Keratinocyte (primary cell): Measurements from ENCODE around the gene YAP1. TPM values are rescaled to one million over a fixed set of nuclear protein-coding genes. Genes with fewer than 3 reads are reported as not detected.

Experiments used
- DNase-seq: peaks from one replicate; pipeline ENCODE4 v3.0.0-alpha.2; 2011; ENCODE audit warnings: low read depth, missing footprints, low spot score
- FAIRE-seq: peaks from 2 replicates; lab custom pipeline; 2011; peaks lifted over from hg19 to GRCh38; lab: Jason Lieb, UNC
- H2AFZ ChIP-seq: 2 replicates; pipeline ENCODE4 v1.6.0; 2012; ENCODE audit warnings: low read length, control low read depth, inconsistent platforms; ENCODE audit not compliant: control insufficient read depth
- H3K27ac ChIP-seq: 2 replicates; pipeline ENCODE4 v1.5.1; 2011; ENCODE audit warnings: low read length; ENCODE audit not compliant: control insufficient read depth, insufficient read depth
- H3K27me3 ChIP-seq: 3 replicates; pipeline ENCODE4 v1.6.0; 2011; ENCODE audit warnings: low read length; ENCODE audit not compliant: control insufficient read depth, insufficient read depth; ENCODE audit errors: extremely low read depth
- H3K36me3 ChIP-seq, 2 experiments: 2 replicates in 1 of 2; 3 replicates in 1 of 2; pipeline ENCODE4 v1.5.1; 2011; ENCODE audit warnings: low read length in 2 of 2, mild to moderate bottlenecking in 1 of 2; ENCODE audit not compliant: control insufficient read depth in 2 of 2, insufficient read depth in 2 of 2; ENCODE audit errors: extremely low read depth in 1 of 2
- H3K4me1 ChIP-seq: 3 replicates; pipeline ENCODE4 v1.5.1; 2011; ENCODE audit warnings: low read length; ENCODE audit not compliant: control insufficient read depth, insufficient read depth; ENCODE audit errors: extremely low read depth
- H3K4me2 ChIP-seq: 3 replicates; pipeline ENCODE4 v1.6.0; 2011; ENCODE audit warnings: low read depth, low read length; ENCODE audit not compliant: control insufficient read depth, insufficient read depth; ENCODE audit errors: extremely low read depth
- H3K4me3 ChIP-seq, 3 experiments: fragments of 200-600 bp in 1 of 3; sonication (generic) in 1 of 3; 2 replicates in 2 of 3; 3 replicates in 1 of 3; pipeline ENCODE4 v1.5.1; 2011 to 2016; ENCODE audit warnings: low read length in 3 of 3, mild to moderate bottlenecking in 3 of 3, control low read depth in 2 of 3, inconsistent platforms in 1 of 3, low read depth in 1 of 3, mixed read lengths in 1 of 3, mixed run types in 1 of 3, moderate library complexity in 1 of 3; ENCODE audit not compliant: control insufficient read depth in 2 of 3, insufficient read depth in 2 of 3; ENCODE audit errors: extremely low read depth in 1 of 3
- H3K79me2 ChIP-seq: 2 replicates; pipeline ENCODE4 v1.6.0; 2012; ENCODE audit warnings: low read length; ENCODE audit not compliant: control insufficient read depth, insufficient read depth
- H3K9ac ChIP-seq: 3 replicates; pipeline ENCODE4 v1.6.0; 2011; ENCODE audit warnings: low read length; ENCODE audit not compliant: control insufficient read depth, insufficient read depth; ENCODE audit errors: extremely low read depth
- H3K9me1 ChIP-seq: 3 replicates; pipeline ENCODE4 v1.6.0; 2011; ENCODE audit warnings: low read length; ENCODE audit not compliant: control insufficient read depth, insufficient read depth; ENCODE audit errors: extremely low read depth
- H3K9me3 ChIP-seq: 2 replicates; pipeline ENCODE4 v1.5.1; 2012; ENCODE audit warnings: low read depth, low read length; ENCODE audit not compliant: control insufficient read depth
- H4K20me1 ChIP-seq: 3 replicates; pipeline ENCODE4 v1.6.0; 2011; ENCODE audit warnings: low read length; ENCODE audit not compliant: control insufficient read depth, insufficient read depth; ENCODE audit errors: extremely low read depth
- EZH2 ChIP-seq: IDR thresholded peaks from one replicate; pipeline ENCODE4 v1.6.1; 2012; ENCODE audit warnings: inconsistent platforms, mild to moderate bottlenecking, low read length, moderate library complexity
- dilution Hi-C: fragments of 300-500 bp; cut with MboI; formaldehyde crosslinking; loops from one replicate; pipeline ENCODE4 v1.7.0; 2020; ENCODE audit warnings: low sequenced_read_pairs; ENCODE audit not compliant: extremely low pct_ligation_motif_present
- polyA plus RNA-seq, 5 experiments: library from polyadenylated mRNA; depleted of rRNA in 3 of 5; stranded (reverse) in 3 of 5; stranded (forward) in 1 of 5; unstranded in 1 of 5; fragments of >200 nt; gene quantifications; 1 replicate in 1 of 5; 2 replicates in 3 of 5; 3 replicates in 1 of 5; pipeline versions ENCODE4 v1.2.1 to v1.2.3, GENCODE V29; 2011 to 2012; ENCODE audit warnings: missing spikeins in 2 of 5, low read depth in 1 of 5, low replicate concordance in 1 of 5
- TF ChIP-seq, protein P1 (sequence below), 3 experiments: IDR thresholded peaks in 1 of 3; conservative IDR thresholded peaks in 1 of 3; optimal IDR thresholded peaks in 1 of 3; 2 replicates in 2 of 3; 3 replicates in 1 of 3; pipeline versions ENCODE3 to v1.5.1; 2011; ENCODE audit warnings: low read length in 3 of 3, mild to moderate bottlenecking in 3 of 3, moderate library complexity in 2 of 3, control low read depth in 1 of 3, inconsistent platforms in 1 of 3; ENCODE audit not compliant: insufficient read depth in 2 of 3; ENCODE audit errors: extremely low read depth in 1 of 3

YAP1 gene
- polyA plus RNA-seq, 1 donor (not counting 4 experiments of a cell fraction or from before 2014, with no cell fraction given): 105 TPM

DNA sequence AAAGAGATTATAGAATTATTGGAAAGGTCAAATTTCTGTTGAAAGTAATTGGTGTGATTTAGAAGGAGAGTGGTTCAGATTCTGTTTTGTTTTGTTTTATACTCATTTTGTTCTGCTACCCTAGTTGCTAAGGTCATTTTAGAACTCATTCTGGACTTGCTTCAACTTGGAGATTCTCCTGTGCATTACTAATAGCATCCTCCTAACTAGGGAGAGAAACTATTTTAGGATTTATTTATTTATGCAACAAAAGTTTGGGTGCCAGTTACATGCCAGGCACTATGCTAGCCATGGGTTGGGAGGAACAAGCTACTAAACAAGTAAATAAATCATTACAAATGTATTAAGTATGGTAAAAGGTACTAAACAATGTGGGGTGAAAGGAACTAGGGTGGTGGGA, 84.0 kb downstream of the YAP1 start:
- DNase-seq (no peak), FAIRE-seq (no peak)
- Histone ChIP-seq H3K36me3 (peaks cover 5 to 10% of the 10 kb centered on the region in 2 experiments), H3K4me2 (no peak overlapping the region), H3K9ac (no peak overlapping the region), H3K4me3 (no peak overlapping the region), H3K9me1 (no peaks in the 10 kb centered on the region), H3K27ac (no peak overlapping the region), H3K4me1 (peaks cover 7% of the 10 kb centered on the region), H2AFZ (no peak overlapping the region), H4K20me1 (no peaks in the 10 kb centered on the region), H3K9me3 (no peaks in the 10 kb centered on the region), H3K27me3 (no peaks in the 10 kb centered on the region), H3K79me2 (peaks cover 39% of the 10 kb centered on the region)
- dilution Hi-C loops: no loop called here
- no peak for TF ChIP-seq EZH2
- TF ChIP-seq, protein P1, sequence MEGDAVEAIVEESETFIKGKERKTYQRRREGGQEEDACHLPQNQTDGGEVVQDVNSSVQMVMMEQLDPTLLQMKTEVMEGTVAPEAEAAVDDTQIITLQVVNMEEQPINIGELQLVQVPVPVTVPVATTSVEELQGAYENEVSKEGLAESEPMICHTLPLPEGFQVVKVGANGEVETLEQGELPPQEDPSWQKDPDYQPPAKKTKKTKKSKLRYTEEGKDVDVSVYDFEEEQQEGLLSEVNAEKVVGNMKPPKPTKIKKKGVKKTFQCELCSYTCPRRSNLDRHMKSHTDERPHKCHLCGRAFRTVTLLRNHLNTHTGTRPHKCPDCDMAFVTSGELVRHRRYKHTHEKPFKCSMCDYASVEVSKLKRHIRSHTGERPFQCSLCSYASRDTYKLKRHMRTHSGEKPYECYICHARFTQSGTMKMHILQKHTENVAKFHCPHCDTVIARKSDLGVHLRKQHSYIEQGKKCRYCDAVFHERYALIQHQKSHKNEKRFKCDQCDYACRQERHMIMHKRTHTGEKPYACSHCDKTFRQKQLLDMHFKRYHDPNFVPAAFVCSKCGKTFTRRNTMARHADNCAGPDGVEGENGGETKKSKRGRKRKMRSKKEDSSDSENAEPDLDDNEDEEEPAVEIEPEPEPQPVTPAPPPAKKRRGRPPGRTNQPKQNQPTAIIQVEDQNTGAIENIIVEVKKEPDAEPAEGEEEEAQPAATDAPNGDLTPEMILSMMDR (optimal IDR thresholded peaks at IDR 0.05 in 1 of 3, IDR thresholded peaks at IDR 0.05 in 1 of 3, conservative IDR thresholded peaks at IDR 0.05 in 1 of 3; ENCODE audit: extremely low read depth in 1 of 3, insufficient read depth in 2 of 3, low read length in 3 of 3): no peak

DNA sequence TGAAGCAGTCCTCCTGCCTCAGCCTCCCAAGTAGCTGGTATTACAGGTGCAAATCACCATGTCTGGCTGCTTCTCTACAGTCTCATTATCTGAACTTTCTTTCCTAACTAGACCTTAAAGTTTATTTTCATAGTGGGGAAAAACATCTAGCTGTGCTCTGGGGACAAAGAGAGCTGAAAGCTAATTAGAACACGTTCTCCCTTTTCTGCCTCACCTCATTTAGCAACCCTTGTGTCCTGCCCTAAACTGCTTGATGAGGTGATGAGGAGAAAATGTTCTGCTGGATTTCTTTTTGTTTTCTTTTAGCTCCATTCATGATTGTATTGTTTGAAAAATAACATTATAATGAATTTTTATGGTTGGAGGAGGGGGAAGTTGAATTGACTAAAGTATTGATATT, 84.7 kb downstream of the YAP1 start:
- no peaks in the 10 kb centered on the region for H4K20me1 ChIP-seq
- no peaks in the 10 kb centered on the region for H3K9me3 ChIP-seq
- DNase-seq (no peak), FAIRE-seq (no peak)
- H2AFZ ChIP-seq: no peak overlapping the region
- no peak for TF ChIP-seq EZH2
- TF ChIP-seq, protein P1 (optimal IDR thresholded peaks at IDR 0.05 in 1 of 3, IDR thresholded peaks at IDR 0.05 in 1 of 3, conservative IDR thresholded peaks at IDR 0.05 in 1 of 3; ENCODE audit: extremely low read depth in 1 of 3, insufficient read depth in 2 of 3, low read length in 3 of 3): no peak
- no peak overlapping the region for H3K9ac ChIP-seq
- H3K4me1 ChIP-seq: peaks cover 7% of the 10 kb centered on the region
- H3K36me3 ChIP-seq: peaks cover 5 to 10% of the 10 kb centered on the region in 2 experiments
- no peaks in the 10 kb centered on the region for H3K9me1 ChIP-seq
- no peak overlapping the region for H3K27ac ChIP-seq
- dilution Hi-C loops: no loop called here
- no peak overlapping the region for H3K4me3 ChIP-seq
- peaks cover 41% of the 10 kb centered on the region for H3K79me2 ChIP-seq
- no peak overlapping the region for H3K4me2 ChIP-seq
- H3K27me3 ChIP-seq: no peaks in the 10 kb centered on the region
